ENCODE results near the gene FXYD7.
"Not testable (repeated sequence)": the region's sequence is repeated elsewhere in the genome, so short reads cannot be mapped to it uniquely, and the experiment has no call there.

Gene FXYD7

GRCh38 chr19:35129724-35130274 lies 13.3 kb upstream of the FXYD7 start:
- not testable (repeated sequence) for H3K27ac Mint-ChIP-seq; H3K4me3 Mint-ChIP-seq; H3K4me1 Mint-ChIP-seq (ENCODE audit: low read depth); H3K36me3 Mint-ChIP-seq; H3K27me3 Mint-ChIP-seq; H3K9me3 Mint-ChIP-seq (ENCODE audit: low read depth)

GRCh38 chr19:35130761-35131720 lies 12.0 kb upstream of the FXYD7 start:
- Mint-ChIP-seq H3K4me1 (ENCODE audit: low read depth) (peaks cover 5% of the 10 kb centered on the region), H3K27me3 (no peaks in the 10 kb centered on the region), H3K36me3 (no peaks in the 10 kb centered on the region), H3K27ac (peak overlapping the region; percentile 22), H3K9me3 (ENCODE audit: low read depth) (peaks cover 9% of the 10 kb centered on the region), H3K4me3 (no peak overlapping the region)

GRCh38 chr19:35132254-35132653 lies 10.8 kb upstream of the FXYD7 start:
- H3K27ac Mint-ChIP-seq = no peak overlapping the region
- H3K9me3 Mint-ChIP-seq (ENCODE audit: low read depth) = peaks cover 9% of the 10 kb centered on the region
- H3K4me1 Mint-ChIP-seq (ENCODE audit: low read depth) = peaks cover 5% of the 10 kb centered on the region
- H3K27me3 Mint-ChIP-seq = no peaks in the 10 kb centered on the region
- no peak overlapping the region for H3K4me3 Mint-ChIP-seq
- H3K36me3 Mint-ChIP-seq = no peaks in the 10 kb centered on the region

GRCh38 chr19:35133826-35134225 lies 9.2 kb upstream of the FXYD7 start:
- H3K27me3 Mint-ChIP-seq = no peaks in the 10 kb centered on the region
- peaks cover 9% of the 10 kb centered on the region for H3K9me3 Mint-ChIP-seq (ENCODE audit: low read depth)
- no peaks in the 10 kb centered on the region for H3K36me3 Mint-ChIP-seq
- H3K27ac Mint-ChIP-seq = no peak overlapping the region
- H3K4me1 Mint-ChIP-seq (ENCODE audit: low read depth) = peaks cover 5% of the 10 kb centered on the region
- no peak overlapping the region for H3K4me3 Mint-ChIP-seq

- Mint-ChIP-seq H3K27ac (peak within 1 kb of the TSS; percentile 11), H3K36me3 (no peaks in the 10 kb centered on the region), H3K4me1 (ENCODE audit: low read depth) (peaks cover 5% of the 10 kb centered on the region), H3K9me3 (ENCODE audit: low read depth) (peaks cover 9% of the 10 kb centered on the region), H3K4me3 (no peak within 1 kb of the TSS), H3K27me3 (no peaks in the 10 kb centered on the region)
Observed at GRCh38 chr19:35134601-35135242, 8.3 kb upstream of the FXYD7 start, which contains the start of gene LGI4. LGI4 (minus strand) TSS chr19:35135059; CDS start chr19:35134680, 379 bp downstream.

GRCh38 chr19:35135389-35135909 lies 7.6 kb upstream of the FXYD7 start:
- H3K27ac Mint-ChIP-seq = peak overlapping the region; percentile 11
- peaks cover 5% of the 10 kb centered on the region for H3K4me1 Mint-ChIP-seq (ENCODE audit: low read depth)
- H3K36me3 Mint-ChIP-seq = no peaks in the 10 kb centered on the region
- no peaks in the 10 kb centered on the region for H3K27me3 Mint-ChIP-seq
- H3K9me3 Mint-ChIP-seq (ENCODE audit: low read depth) = peaks cover 9% of the 10 kb centered on the region
- H3K4me3 Mint-ChIP-seq = no peak overlapping the region

GRCh38 chr19:35136231-35136630 lies 6.8 kb upstream of the FXYD7 start:
- Mint-ChIP-seq H3K4me1 (ENCODE audit: low read depth) (peaks cover 11% of the 10 kb centered on the region), H3K27me3 (no peaks in the 10 kb centered on the region), H3K4me3 (no peak overlapping the region), H3K27ac (no peak overlapping the region), H3K36me3 (no peaks in the 10 kb centered on the region), H3K9me3 (ENCODE audit: low read depth) (peaks cover 9% of the 10 kb centered on the region)

- Mint-ChIP-seq H3K36me3 (no peaks in the 10 kb centered on the region), H3K27ac (no peak overlapping the region), H3K27me3 (no peaks in the 10 kb centered on the region), H3K4me1 (ENCODE audit: low read depth) (peaks cover 20% of the 10 kb centered on the region), H3K9me3 (ENCODE audit: low read depth) (peaks cover 9% of the 10 kb centered on the region), H3K4me3 (no peak overlapping the region)
Observed at GRCh38 chr19:35136977-35137702, 5.9 kb upstream of the FXYD7 start.

GRCh38 chr19:35138305-35138892 lies 4.7 kb upstream of the FXYD7 start, which contains the start of gene FXYD1:
FXYD1 (plus strand) TSS chr19:35138824; CDS start chr19:35140080, 1,256 bp downstream.
- H3K36me3 Mint-ChIP-seq = no peaks in the 10 kb centered on the region
- H3K4me1 Mint-ChIP-seq (ENCODE audit: low read depth) = peaks cover 22% of the 10 kb centered on the region
- no peaks in the 10 kb centered on the region for H3K27me3 Mint-ChIP-seq
- H3K4me3 Mint-ChIP-seq = no peak within 1 kb of the TSS
- H3K27ac Mint-ChIP-seq = no peak within 1 kb of the TSS
- no peaks in the 10 kb centered on the region for H3K9me3 Mint-ChIP-seq (ENCODE audit: low read depth)

- Mint-ChIP-seq H3K36me3 (no peaks in the 10 kb centered on the region), H3K4me1 (ENCODE audit: low read depth) (peaks cover 33% of the 10 kb centered on the region), H3K9me3 (ENCODE audit: low read depth) (no peaks in the 10 kb centered on the region), H3K27ac (no peak overlapping the region), H3K4me3 (peak overlapping the region; percentile 77), H3K27me3 (no peaks in the 10 kb centered on the region)
Observed at GRCh38 chr19:35140207-35140961, 2.7 kb upstream of the FXYD7 start.

- no peaks in the 10 kb centered on the region for H3K36me3 Mint-ChIP-seq
- peaks cover 30% of the 10 kb centered on the region for H3K4me1 Mint-ChIP-seq (ENCODE audit: low read depth)
- no peaks in the 10 kb centered on the region for H3K9me3 Mint-ChIP-seq (ENCODE audit: low read depth)
- H3K4me3 Mint-ChIP-seq = peak overlapping the region; percentile 81
- no peaks in the 10 kb centered on the region for H3K27me3 Mint-ChIP-seq
- peak overlapping the region; percentile 64 for H3K27ac Mint-ChIP-seq
Observed at GRCh38 chr19:35140962-35141836, 1.9 kb upstream of the FXYD7 start.

- Mint-ChIP-seq H3K36me3 (no peaks in the 10 kb centered on the region), H3K4me1 (ENCODE audit: low read depth) (peaks cover 30% of the 10 kb centered on the region), H3K4me3 (peak overlapping the region; percentile 81), H3K27me3 (no peaks in the 10 kb centered on the region), H3K27ac (peak overlapping the region; percentile 64), H3K9me3 (ENCODE audit: low read depth) (no peaks in the 10 kb centered on the region)
Observed at GRCh38 chr19:35141837-35142605, 1.0 kb upstream of the FXYD7 start.
